Endothelial cell of umbilical vein (primary cell): ENCODE measurements around the gene B3GAT1. TPM values are rescaled to one million over a fixed set of nuclear protein-coding genes. Genes with fewer than 3 reads are reported as not detected.

Experiments used
- BruUV-seq: library from RNA; stranded (reverse); fragments of 400-500 nt; replicated peaks from 2 replicates; lab custom pipeline; 2021; lab: Mats Ljungman, UMichigan
- CTCF ChIA-PET: fragments of 300-600, 350-600 bp; sonication (Branson Sonifier 250); formaldehyde crosslinking; loops from one replicate; lab custom pipeline; 2021; ENCODE audit warnings: antibody characterized with exemption, inconsistent platforms; lab: Charles Lee
- POLR2A ChIA-PET: fragments of 300-600, 350-600 bp; sonication (Branson Sonifier 250); formaldehyde crosslinking; loops from one replicate; lab custom pipeline; 2021; ENCODE audit warnings: antibody characterized with exemption, inconsistent platforms; lab: Charles Lee
- DNase-seq: peaks from one replicate; pipeline ENCODE4 v3.0.0-alpha.2; 2011; ENCODE audit warnings: low read depth, low spot score
- FAIRE-seq: peaks from 2 replicates; lab custom pipeline; 2011; peaks lifted over from hg19 to GRCh38; lab: Jason Lieb, UNC
- H2AFZ ChIP-seq: 2 replicates; pipeline ENCODE4 v1.6.0; 2012; ENCODE audit warnings: low read depth, low read length, control low read depth, inconsistent platforms
- H3K27ac ChIP-seq: 2 replicates; pipeline ENCODE4 v1.5.1; 2011; ENCODE audit warnings: low read depth, mild to moderate bottlenecking, control low read depth, low read length, moderate library complexity; ENCODE audit not compliant: insufficient read depth
- H3K27me3 ChIP-seq, 2 experiments: 2 replicates each; pipeline versions ENCODE4 v1.6.0 to v1.6.1; 2011; ENCODE audit warnings: low read length in 2 of 2, mixed read lengths in 1 of 2; ENCODE audit not compliant: control insufficient read depth in 2 of 2, insufficient read depth in 2 of 2
- H3K36me3 ChIP-seq, 2 experiments: 2 replicates in 1 of 2; 3 replicates in 1 of 2; pipeline ENCODE4 v1.5.1; 2011; ENCODE audit warnings: low read length in 2 of 2, mild to moderate bottlenecking in 1 of 2, moderate library complexity in 1 of 2; ENCODE audit not compliant: control insufficient read depth in 2 of 2, insufficient read depth in 2 of 2; ENCODE audit errors: extremely low read depth in 1 of 2
- H3K4me1 ChIP-seq: 3 replicates; pipeline ENCODE4 v1.5.1; 2011; ENCODE audit warnings: mild to moderate bottlenecking, low read length; ENCODE audit not compliant: control insufficient read depth, insufficient read depth; ENCODE audit errors: extremely low read depth
- H3K4me2 ChIP-seq: 2 replicates; pipeline ENCODE4 v1.6.1; 2011; ENCODE audit warnings: low read length, control low read depth, mixed read lengths; ENCODE audit not compliant: insufficient read depth
- H3K4me3 ChIP-seq, 3 experiments: fragments of 200-600 bp in 1 of 3; sonication (generic), shearing (Covaris generic) in 1 of 3; replicated peaks in 1 of 3; 2 replicates each; pipeline ENCODE4 v1.5.1; 2011 to 2016; ENCODE audit warnings: control low read depth in 3 of 3, low read length in 3 of 3, mild to moderate bottlenecking in 2 of 3, inconsistent platforms in 1 of 3, low read depth in 1 of 3, moderate library complexity in 1 of 3; ENCODE audit not compliant: insufficient read depth in 1 of 3
- H3K79me2 ChIP-seq: 2 replicates; pipeline ENCODE4 v1.6.0; 2012; ENCODE audit warnings: low read length, inconsistent platforms; ENCODE audit not compliant: control insufficient read depth, insufficient read depth
- H3K9ac ChIP-seq: replicated peaks from 2 replicates; pipeline ENCODE3; 2011; ENCODE audit warnings: low read length, control low read depth; ENCODE audit not compliant: insufficient read depth; ENCODE audit errors: extremely low read depth
- H3K9me1 ChIP-seq: replicated peaks from 3 replicates; pipeline ENCODE4 v1.6.0; 2011; ENCODE audit warnings: mild to moderate bottlenecking, low read length; ENCODE audit not compliant: control insufficient read depth, insufficient read depth; ENCODE audit errors: extremely low read depth
- H3K9me3 ChIP-seq: replicated peaks from 2 replicates; pipeline ENCODE4 v1.5.1; 2012; ENCODE audit warnings: low read length, inconsistent platforms; ENCODE audit not compliant: control insufficient read depth, insufficient read depth
- H4K20me1 ChIP-seq: replicated peaks from 2 replicates; pipeline ENCODE3; 2011; ENCODE audit warnings: mild to moderate bottlenecking, low read length; ENCODE audit not compliant: control insufficient read depth, insufficient read depth; ENCODE audit errors: extremely low read depth
- EZH2 ChIP-seq: IDR thresholded peaks from 2 replicates; pipeline ENCODE4 v1.6.1; 2012; ENCODE audit warnings: borderline replicate concordance, low read depth, mild to moderate bottlenecking, moderate library complexity, low read length, inconsistent platforms; ENCODE audit not compliant: severe bottlenecking
- FOS ChIP-seq: IDR thresholded peaks from 2 replicates; pipeline ENCODE4 v1.6.1; 2011; ENCODE audit warnings: mild to moderate bottlenecking, low read length, moderate library complexity, borderline replicate concordance; ENCODE audit not compliant: insufficient read depth
- GATA2 ChIP-seq: IDR thresholded peaks from 2 replicates; pipeline ENCODE4 v1.7.0; 2011; ENCODE audit warnings: low read depth, mild to moderate bottlenecking, moderate library complexity, mixed read lengths, low read length; ENCODE audit not compliant: insufficient read length, insufficient read depth
- JUN ChIP-seq: IDR thresholded peaks from 2 replicates; pipeline ENCODE4 v1.6.1; 2011; ENCODE audit warnings: borderline replicate concordance, low read depth; ENCODE audit not compliant: insufficient read length, insufficient read depth
- MYC ChIP-seq: IDR thresholded peaks from one replicate; pipeline ENCODE4 v1.6.1; 2011; ENCODE audit warnings: mild to moderate bottlenecking, low read depth, low read length
- POLR2A ChIP-seq: IDR thresholded peaks from 2 replicates; pipeline ENCODE4 v1.6.1; 2012; ENCODE audit warnings: low read depth, mild to moderate bottlenecking, control low read depth, low read length
- POLR2AphosphoS5 ChIP-seq: IDR thresholded peaks from 2 replicates; pipeline ENCODE4 v1.6.1; 2012; ENCODE audit warnings: low read depth, mild to moderate bottlenecking, control low read depth, low read length, moderate library complexity; ENCODE audit not compliant: insufficient read depth
- dilution Hi-C: fragments of 300-500 bp; cut with MboI; formaldehyde crosslinking; loops from one replicate; pipeline ENCODE4 v1.15.0; 2019; ENCODE audit warnings: low sequenced_read_pairs; ENCODE audit not compliant: extremely low pct_ligation_motif_present
- intact Hi-C: fragments of 100-400 bp; cut with micrococcal nuclease; formaldehyde crosslinking; loops from one replicate; pipeline ENCODE4 v1.10.0; 2022
- polyA plus RNA-seq, 4 experiments: library from polyadenylated mRNA; depleted of rRNA in 3 of 4; stranded (reverse) in 3 of 4; unstranded in 1 of 4; fragments of >200 nt; gene quantifications; 2 replicates each; pipeline versions ENCODE4 v1.2.1 to v1.2.3, GENCODE V29; 2011 to 2012; ENCODE audit warnings: missing spikeins in 1 of 4
- total RNA-seq: library from RNA; stranded (reverse); gene quantifications from 2 replicates; pipeline ENCODE4 v1.2.3, GENCODE V29; 2021
- TF ChIP-seq, protein P1 (sequence below): IDR thresholded peaks from 2 replicates; pipeline ENCODE4 v1.6.1; 2011; ENCODE audit not compliant: insufficient read depth, insufficient read length
- TF ChIP-seq, protein P2 (sequence below), 2 donors: IDR thresholded peaks; 1 replicate in 1 of 2; 2 replicates in 1 of 2; pipeline ENCODE4 v1.5.1; 2011; ENCODE audit warnings: low read length in 2 of 2, mild to moderate bottlenecking in 2 of 2, moderate library complexity in 2 of 2, control low read depth in 1 of 2, inconsistent platforms in 1 of 2, low read depth in 1 of 2; ENCODE audit not compliant: insufficient read depth in 1 of 2; ENCODE audit errors: extremely low read depth in 1 of 2

The B3GAT1 gene
- total and polyA plus RNA-seq, 2 donors (not counting 3 experiments of a cell fraction or from before 2014, with no cell fraction given): 0.01 TPM; not detected in 1

DNA sequence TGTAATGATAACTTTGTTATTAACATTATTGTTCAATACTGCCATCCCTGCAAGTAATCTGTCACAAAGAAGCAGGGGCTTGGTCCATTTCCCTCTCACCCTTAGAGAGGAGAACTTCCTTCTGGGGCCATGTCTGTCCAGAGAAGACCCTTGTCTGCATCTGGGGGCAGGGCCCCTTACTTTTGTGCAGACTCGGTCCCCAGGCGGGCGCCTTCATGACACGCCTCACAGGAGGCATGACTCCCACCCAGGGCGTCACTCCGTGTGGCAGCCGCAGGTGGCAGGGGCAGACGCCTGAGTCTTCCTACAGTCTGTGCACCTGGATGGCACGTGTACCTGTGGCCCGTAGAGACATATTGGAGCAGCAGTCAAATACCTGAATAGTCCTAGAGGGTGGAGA lies 21.8 kb upstream of the B3GAT1 start:
- TF ChIP-seq JUN (no peak), MYC (no peak), POLR2AphosphoS5 (no peak), EZH2 (no peak), GATA2 (no peak), POLR2A (no peak), FOS (no peak)
- TF ChIP-seq, protein P1, sequence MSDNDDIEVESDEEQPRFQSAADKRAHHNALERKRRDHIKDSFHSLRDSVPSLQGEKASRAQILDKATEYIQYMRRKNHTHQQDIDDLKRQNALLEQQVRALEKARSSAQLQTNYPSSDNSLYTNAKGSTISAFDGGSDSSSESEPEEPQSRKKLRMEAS: no peak
- TF ChIP-seq, protein P2, sequence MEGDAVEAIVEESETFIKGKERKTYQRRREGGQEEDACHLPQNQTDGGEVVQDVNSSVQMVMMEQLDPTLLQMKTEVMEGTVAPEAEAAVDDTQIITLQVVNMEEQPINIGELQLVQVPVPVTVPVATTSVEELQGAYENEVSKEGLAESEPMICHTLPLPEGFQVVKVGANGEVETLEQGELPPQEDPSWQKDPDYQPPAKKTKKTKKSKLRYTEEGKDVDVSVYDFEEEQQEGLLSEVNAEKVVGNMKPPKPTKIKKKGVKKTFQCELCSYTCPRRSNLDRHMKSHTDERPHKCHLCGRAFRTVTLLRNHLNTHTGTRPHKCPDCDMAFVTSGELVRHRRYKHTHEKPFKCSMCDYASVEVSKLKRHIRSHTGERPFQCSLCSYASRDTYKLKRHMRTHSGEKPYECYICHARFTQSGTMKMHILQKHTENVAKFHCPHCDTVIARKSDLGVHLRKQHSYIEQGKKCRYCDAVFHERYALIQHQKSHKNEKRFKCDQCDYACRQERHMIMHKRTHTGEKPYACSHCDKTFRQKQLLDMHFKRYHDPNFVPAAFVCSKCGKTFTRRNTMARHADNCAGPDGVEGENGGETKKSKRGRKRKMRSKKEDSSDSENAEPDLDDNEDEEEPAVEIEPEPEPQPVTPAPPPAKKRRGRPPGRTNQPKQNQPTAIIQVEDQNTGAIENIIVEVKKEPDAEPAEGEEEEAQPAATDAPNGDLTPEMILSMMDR (IDR thresholded peaks at IDR 0.05; ENCODE audit: extremely low read depth in 1 of 2, insufficient read depth in 1 of 2, low read depth in 1 of 2, low read length in 2 of 2): no peak
- Histone ChIP-seq H3K4me1 (no peaks in the 10 kb centered on the region), H3K27me3 (no peaks in the 10 kb centered on the region), H3K4me3 (no peak overlapping the region), H2AFZ (no peak overlapping the region), H3K4me2 (no peak overlapping the region), H4K20me1 (no peaks in the 10 kb centered on the region), H3K79me2 (no peaks in the 10 kb centered on the region), H3K36me3 (no peaks in the 10 kb centered on the region), H3K9ac (no peak overlapping the region), H3K9me1 (no peaks in the 10 kb centered on the region), H3K27ac (no peak overlapping the region), H3K9me3 (peaks cover 6% of the 10 kb centered on the region)
- no peak for FAIRE-seq
- ChIA-PET CTCF (no interaction called here), POLR2A (no interaction called here)
- BruUV-seq: no TSS peak
- DNase-seq: no peak
- dilution Hi-C loops (no loop called here), intact Hi-C loops (no loop called here)
